A172 (cell line): ENCODE data around the gene PRTFDC1. TPM values are rescaled to one million over a fixed set of nuclear protein-coding genes. Genes with fewer than 3 reads are reported as not detected.
"Not testable (repeated sequence)": the region's sequence is repeated elsewhere in the genome, so short reads cannot be mapped to it uniquely, and the experiment has no call there.

Experiments
- DNase-seq: peaks from one replicate; pipeline ENCODE4 v3.0.0-alpha.2; 2015; ENCODE audit warnings: low spot score
- total RNA-seq: library from RNA; depleted of rRNA; stranded (reverse); fragments of >200 nt; shearing (Covaris generic); gene quantifications from 2 replicates; pipeline ENCODE4 v1.2.3, GENCODE V29; 2014

PRTFDC1 gene
- total RNA-seq, 1 experiment from 2014 or later = 15.8 TPM

- no peak for DNase-seq
Measured at GRCh38 chr10:24847112-24848070, 105.0 kb downstream of the PRTFDC1 start.

DNA sequence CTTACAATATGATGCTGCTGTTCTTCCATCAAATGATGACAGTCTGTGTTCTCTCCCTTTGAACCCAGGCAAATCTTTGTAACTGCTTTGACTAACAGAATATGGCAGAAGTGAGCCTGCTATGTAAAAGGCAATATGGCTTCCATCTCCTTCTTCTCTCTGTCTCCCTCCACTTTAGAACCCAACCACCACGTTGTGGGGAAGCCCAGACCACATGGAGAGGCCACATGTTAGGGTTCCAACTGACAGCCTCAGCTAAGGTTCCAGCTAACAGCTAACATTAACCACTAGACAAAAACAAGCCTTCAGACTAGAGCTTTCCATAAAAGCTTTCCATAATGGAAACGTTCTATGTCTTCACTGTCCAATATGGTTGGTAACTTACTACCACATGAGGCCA lies 107.7 kb downstream of the PRTFDC1 start:
- DNase-seq = no peak

DNA sequence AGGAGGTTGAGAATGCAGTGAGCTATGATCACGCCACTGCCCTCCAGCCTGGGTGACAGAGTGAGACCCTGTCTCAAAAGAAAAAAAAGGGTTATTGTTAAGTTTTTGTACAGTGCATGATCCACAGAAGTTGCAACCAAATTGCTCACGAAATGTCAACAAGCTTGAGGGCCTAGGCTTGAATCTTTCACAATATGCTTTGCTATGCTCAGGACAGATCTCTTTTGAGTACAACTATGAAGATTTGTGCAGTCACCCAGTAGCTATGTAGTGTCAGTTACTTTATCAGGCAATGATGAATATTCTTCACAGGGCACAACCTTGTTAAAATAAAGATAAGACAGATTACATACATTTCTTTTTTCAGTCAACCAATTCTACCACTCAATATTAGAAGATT lies 109.2 kb downstream of the PRTFDC1 start:
- DNase-seq = no peak

DNA sequence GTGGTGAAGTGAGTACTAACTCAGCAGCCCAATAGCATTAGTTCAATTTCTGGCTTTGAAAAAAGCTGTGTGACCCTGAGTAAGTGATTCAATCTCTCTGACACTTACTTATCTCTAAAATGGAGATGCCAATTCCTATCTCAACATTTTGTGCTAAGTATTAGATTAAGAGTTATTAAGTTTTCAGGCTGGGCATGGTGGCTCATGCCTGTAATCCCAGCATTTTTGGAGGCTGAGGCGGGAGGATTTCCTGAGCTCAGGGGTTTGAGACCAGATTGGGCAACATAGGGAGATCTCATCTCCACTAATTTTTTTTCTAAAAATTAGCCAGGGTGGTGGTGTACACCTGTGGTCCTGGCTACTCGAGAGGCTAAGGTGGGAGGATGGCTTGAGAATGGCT lies 109.5 kb downstream of the PRTFDC1 start:
- DNase-seq = no peak

- no peak for DNase-seq
Measured at GRCh38 chr10:24841530-24841929, 110.9 kb downstream of the PRTFDC1 start.

GRCh38 chr10:24840784-24841183 lies 111.6 kb downstream of the PRTFDC1 start:
- no peak for DNase-seq

GRCh38 chr10:24837781-24838180 lies 114.6 kb downstream of the PRTFDC1 start:
- not testable (repeated sequence) for DNase-seq

DNA sequence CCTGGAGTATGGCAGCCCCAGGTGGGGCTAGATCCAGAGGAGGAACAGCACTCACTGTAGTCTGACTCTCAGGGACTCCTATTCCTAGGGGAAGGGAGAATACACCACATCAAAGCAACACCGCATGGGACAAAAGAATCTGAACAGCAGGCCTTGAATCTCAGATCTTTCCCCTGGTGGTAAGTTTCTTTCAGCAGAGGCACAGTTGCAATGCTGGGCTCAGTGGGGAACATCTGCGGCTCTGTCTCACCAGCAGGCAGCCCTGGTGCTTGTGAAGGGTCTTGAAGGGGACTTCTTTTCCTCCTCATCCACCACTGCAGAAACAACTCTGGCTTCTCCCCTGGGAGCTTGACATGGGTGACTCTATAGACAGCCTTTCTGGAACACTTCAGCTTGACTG lies 117.5 kb downstream of the PRTFDC1 start:
- DNase-seq = no peak

DNA sequence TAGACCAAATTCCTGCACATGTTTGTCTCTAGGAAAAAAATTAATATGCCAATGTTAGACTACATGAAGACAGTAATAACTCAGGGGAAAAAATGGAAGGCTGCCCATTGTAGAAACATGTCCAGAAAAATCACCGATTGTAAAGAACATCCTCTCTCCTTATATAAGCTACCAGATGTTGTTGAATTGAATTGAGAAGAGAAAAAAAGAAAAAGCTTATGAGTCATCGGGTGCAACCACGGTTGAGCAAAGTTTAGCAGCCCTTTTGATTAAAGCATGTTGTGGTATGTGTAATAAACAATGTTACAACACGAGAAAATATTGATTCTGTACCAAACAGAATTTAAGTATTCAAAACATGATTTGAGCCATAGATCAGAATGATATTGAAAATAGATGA lies 126.4 kb downstream of the PRTFDC1 start:
- DNase-seq = peak; percentile 57

DNA sequence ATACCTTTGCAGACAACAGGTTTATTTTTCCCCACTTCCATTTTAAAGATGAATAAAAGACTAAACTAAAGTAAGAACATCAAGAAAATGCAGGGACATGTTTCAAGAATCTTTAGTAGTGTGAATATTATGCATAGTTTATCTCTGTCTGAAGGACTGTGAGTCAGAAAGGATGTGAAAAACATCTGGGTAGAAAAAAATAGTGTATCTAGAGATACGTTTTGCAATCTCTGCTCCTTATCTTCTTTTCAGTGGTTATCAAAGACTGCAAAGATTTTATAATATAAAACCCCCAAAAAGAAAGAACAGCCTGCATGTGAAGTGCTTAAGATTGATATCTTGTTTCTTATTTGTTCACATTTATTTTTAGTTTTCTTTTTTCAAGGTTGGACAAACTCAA lies 126.9 kb downstream of the PRTFDC1 start:
- DNase-seq = peak; percentile 22

DNA sequence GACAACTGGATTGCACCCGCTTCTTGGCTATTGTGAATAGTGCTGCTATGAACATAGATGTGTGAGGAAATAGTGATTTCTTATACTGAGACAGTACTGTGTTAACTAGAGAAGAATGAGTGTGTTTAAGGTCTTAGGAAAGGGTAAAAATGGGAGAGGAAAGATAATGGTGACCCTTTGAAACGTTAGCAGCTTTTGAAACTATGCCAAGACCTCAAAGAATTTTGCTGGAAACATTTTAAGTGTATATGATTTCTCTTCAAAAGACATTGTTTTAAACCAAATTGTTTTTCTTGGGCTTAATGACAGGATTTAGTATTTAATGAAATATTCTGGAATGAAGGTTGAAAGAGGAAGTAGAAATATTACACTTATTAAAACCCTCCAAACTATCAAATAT lies 127.9 kb downstream of the PRTFDC1 start:
- DNase-seq = no peak

- no peak for DNase-seq
Measured at GRCh38 chr10:24824124-24824523, 128.3 kb downstream of the PRTFDC1 start.

GRCh38 chr10:24822590-24822989 lies 129.8 kb downstream of the PRTFDC1 start:
- DNase-seq = no peak

- DNase-seq = peak; percentile 68
Measured at GRCh38 chr10:24821986-24822385, 130.4 kb downstream of the PRTFDC1 start.

DNA sequence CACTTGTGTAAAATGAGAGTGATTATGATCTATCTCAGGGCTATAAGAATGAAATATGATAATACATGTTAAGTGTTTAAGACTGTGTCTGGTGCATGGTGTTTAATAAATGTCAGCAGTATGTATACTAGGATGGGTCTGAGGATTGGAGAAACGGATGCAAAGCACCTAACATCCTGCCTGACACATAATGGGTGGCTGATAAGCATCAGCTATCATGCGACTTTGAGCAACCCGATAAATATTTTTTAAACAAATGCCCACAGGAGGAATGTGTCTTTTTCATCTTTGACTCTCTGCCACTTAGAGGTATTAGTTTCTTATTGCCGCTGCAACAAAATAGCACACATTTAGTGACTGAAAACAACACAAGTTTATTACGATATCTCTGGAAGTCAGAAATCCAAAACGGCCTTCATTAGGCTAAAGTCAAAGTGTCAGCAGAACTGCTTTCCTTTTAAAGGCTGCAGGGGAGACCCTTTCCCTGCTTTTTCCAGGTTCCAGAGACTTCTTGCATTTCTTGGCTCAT lies 135.5 kb downstream of the PRTFDC1 start:
- DNase-seq = no peak

- peak; percentile 75 for DNase-seq
Measured at GRCh38 chr10:24814568-24815313, 137.7 kb downstream of the PRTFDC1 start.

DNA sequence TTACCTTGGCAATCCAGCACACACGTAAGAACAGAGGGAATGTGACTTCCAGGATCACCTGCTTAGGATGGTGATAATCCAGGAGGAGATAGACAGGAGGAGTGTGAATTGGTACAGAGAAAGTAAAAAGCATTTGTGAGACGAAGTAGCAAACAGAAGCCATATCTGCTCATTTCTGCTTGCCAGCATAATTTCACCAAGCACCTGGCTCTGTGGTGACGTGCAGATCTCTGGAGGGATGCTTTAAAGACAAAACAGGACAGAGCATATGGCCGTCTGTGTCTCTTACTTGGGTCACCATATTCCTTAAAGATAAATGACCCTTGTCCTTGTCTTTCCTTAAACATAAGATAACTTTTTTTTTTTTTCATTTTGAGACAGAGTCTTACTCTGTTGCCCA lies 138.6 kb downstream of the PRTFDC1 start:
- no peak for DNase-seq

GRCh38 chr10:24806262-24806661 lies 146.1 kb downstream of the PRTFDC1 start:
- no peak for DNase-seq

DNA sequence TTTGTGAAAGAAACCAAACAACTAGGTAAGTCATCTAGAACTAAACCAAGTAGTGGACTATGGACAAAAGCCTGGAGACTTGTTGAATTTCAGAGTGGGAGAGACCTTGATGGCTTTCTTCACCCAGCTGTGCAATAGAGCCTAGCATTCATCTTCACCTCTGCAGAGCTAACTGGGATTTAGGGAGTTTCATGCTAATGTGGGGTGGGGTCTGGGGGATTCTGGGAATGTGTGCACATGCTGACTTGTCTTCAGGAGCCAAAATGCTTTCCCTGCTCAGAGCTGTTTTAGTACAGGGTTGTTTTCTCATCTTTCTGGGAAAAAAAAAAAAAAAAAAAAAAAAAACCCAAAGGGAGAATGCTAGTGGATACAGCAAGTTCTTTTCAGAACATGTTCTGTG lies 147.4 kb downstream of the PRTFDC1 start:
- DNase-seq = no peak

DNA sequence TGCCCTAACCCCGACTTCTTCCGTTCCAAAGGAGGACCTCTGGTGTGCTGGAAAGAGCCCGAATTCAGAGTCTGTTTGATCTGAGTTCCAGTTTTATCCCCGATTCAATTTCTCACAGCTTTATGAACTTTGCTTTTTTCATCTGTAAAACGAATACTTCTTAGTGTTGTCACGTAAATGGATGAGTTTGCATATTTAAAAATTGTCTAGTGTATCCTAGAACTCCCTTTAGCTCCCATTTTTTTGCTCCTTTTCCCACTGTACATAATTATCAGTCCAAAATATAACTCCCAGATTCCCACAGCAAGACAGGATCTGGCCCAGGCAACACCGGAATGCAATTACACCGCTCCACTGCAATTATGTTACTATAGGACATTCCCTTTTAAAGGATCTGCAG lies 148.0 kb downstream of the PRTFDC1 start:
- no peak for DNase-seq

DNA sequence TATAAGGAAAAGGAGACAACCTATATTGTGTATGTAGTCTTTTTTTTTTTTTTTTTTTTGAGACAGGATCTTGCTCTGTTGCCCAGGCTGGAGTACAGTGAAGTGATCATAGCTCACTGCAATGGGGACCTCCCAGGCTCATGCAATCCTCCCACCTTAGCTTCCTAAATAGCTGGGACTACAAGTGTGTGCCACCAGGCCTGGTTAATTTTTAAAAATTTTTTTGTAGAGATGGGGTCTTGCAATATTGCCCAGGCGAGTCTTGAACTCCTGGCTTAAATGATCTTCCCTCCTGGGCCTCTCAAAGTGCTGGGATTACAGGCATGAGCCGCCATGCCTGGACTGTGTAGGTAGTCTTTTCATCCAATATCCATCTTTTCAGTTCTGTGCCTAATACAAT lies 150.0 kb downstream of the PRTFDC1 start:
- no peak for DNase-seq

GRCh38 chr10:24800861-24801260 lies 151.5 kb downstream of the PRTFDC1 start:
- no peak for DNase-seq
